Right lobe of liver (tissue), 6 donors: ENCODE data around the gene GRIA4. TPM values are rescaled to one million over a fixed set of nuclear protein-coding genes. Genes with fewer than 3 reads are reported as not detected.

Experiments used
- ATAC-seq, 4 donors: fragments of 200-7000 bp; cut with Tn5 transposase; one replicate each; pipeline ENCODE4 v1.9.1; 2020; ENCODE audit warnings: mild to moderate bottlenecking in 4 of 4, moderate library complexity in 4 of 4
- DNase-seq, 3 donors: peaks; one replicate each; pipeline ENCODE4 v3.0.0-alpha.2; 2020
- H3K27ac ChIP-seq, 3 donors: fragments of 200-600 bp; one replicate each; pipeline ENCODE4 v1.8.0; 2022
- H3K27me3 ChIP-seq, 2 donors: fragments of 200-600 bp; one replicate each; pipeline ENCODE4 v1.8.0; 2022
- H3K36me3 ChIP-seq, 4 donors: fragments of 200-600 bp; sonication (generic) in 1 of 4; one replicate each; pipeline versions ENCODE4 v1.5.1 to v1.8.0; 2017 to 2022; ENCODE audit warnings: control low read depth in 1 of 4
- H3K4me1 ChIP-seq, 4 donors: fragments of 200-600 bp; sonication (generic) in 1 of 4; one replicate each; pipeline versions ENCODE4 v1.5.1 to v1.8.0; 2017 to 2022; ENCODE audit warnings: control low read depth in 1 of 4
- H3K4me3 ChIP-seq, 3 donors: fragments of 200-600 bp; one replicate each; pipeline ENCODE4 v1.8.0; 2022
- H3K9me3 ChIP-seq, 4 donors: fragments of 200-600 bp; sonication (generic) in 1 of 4; one replicate each; pipeline versions ENCODE4 v1.5.1 to v1.8.0; 2017 to 2022; ENCODE audit warnings: control low read depth in 1 of 4
- CTCF ChIP-seq, 4 donors: fragments of 200-600 bp in 3 of 4; fragments of 450-650 bp in 1 of 4; IDR thresholded peaks; one replicate each; pipeline versions ENCODE4 v1.5.1 to v1.8.0; 2016 to 2022; ENCODE audit warnings: antibody characterized with exemption in 4 of 4, mild to moderate bottlenecking in 2 of 4
- POLR2A ChIP-seq: fragments of 450-650 bp; IDR thresholded peaks from one replicate; pipeline ENCODE4 v1.6.1; 2017; ENCODE audit warnings: antibody characterized with exemption, mild to moderate bottlenecking
- WGBS: methylation state at CpG from one replicate; pipeline ENCODE4 v1.1.6; 2018; ENCODE audit warnings: low coverage, low lambda C conversion rate; ENCODE audit not compliant: insufficient coverage; ENCODE audit errors: missing lambda C conversion rate; 5-methylcytosine and 5-hydroxymethylcytosine counted together
- intact Hi-C, 2 donors: fragments of 100-400 bp; cut with DNase I; formaldehyde crosslinking; loops; one replicate each; pipeline versions ENCODE4 v1.11.2 to v1.14.1; 2022
- total RNA-seq, 6 experiments: library from RNA; depleted of rRNA in 2 of 6; stranded (reverse); fragments of >200 nt in 2 of 6; fragmentation: NEBNext Ultra II Directional in 3 of 6; extraction: Animal tissue kit (Norgen Biotek cat#: 25700) in 3 of 6; gene quantifications; one replicate each; pipeline versions ENCODE4 v1.1.0 to v1.2.4, GENCODE V29; 2016 to 2023
- donor health status: DM: no; HTN: yes; CAD: no.
- donor health status: DM: no; HTN: no; CAD: no.
- donor health status: DM: no; HTN: no; CAD: no.
- donor health status: DM: no; HTN: yes; CAD: no.
- donor health status: DM: no; HTN: yes; CAD: no.

The GRIA4 gene
- total RNA-seq, 6 experiments from 2014 or later: 0.24 TPM; not detected in 5

GRCh38 chr11:105667441-105667840, 57.6 kb downstream of the GRIA4 start:
- Histone ChIP-seq H3K36me3 (no peaks in the 10 kb centered on the region), H3K9me3 (no peaks in the 10 kb centered on the region), H3K4me1 (no peaks in the 10 kb centered on the region), H3K27me3 (no peaks in the 10 kb centered on the region), H3K27ac (no peak overlapping the region), H3K4me3 (no peak overlapping the region)
- ATAC-seq (no peak), DNase-seq (no peak)
- intact Hi-C loops: no loop called here
- WGBS: 83% methylated on average over 1 of the region's 1 CpG
- TF ChIP-seq CTCF (IDR thresholded peaks at IDR 0.05) (no peak), POLR2A (no peak)

GRCh38 chr11:105670811-105671210, 60.9 kb downstream of the GRIA4 start:
- H3K27ac ChIP-seq: no peak overlapping the region
- no peaks in the 10 kb centered on the region for H3K27me3 ChIP-seq
- TF ChIP-seq CTCF (IDR thresholded peaks at IDR 0.05): no peak
- ATAC-seq (no peak), DNase-seq (no peak)
- H3K4me1 ChIP-seq: no peaks in the 10 kb centered on the region
- no peaks in the 10 kb centered on the region for H3K36me3 ChIP-seq
- no peak overlapping the region for H3K4me3 ChIP-seq
- H3K9me3 ChIP-seq: no peaks in the 10 kb centered on the region
- intact Hi-C loops: no loop called here

DNA sequence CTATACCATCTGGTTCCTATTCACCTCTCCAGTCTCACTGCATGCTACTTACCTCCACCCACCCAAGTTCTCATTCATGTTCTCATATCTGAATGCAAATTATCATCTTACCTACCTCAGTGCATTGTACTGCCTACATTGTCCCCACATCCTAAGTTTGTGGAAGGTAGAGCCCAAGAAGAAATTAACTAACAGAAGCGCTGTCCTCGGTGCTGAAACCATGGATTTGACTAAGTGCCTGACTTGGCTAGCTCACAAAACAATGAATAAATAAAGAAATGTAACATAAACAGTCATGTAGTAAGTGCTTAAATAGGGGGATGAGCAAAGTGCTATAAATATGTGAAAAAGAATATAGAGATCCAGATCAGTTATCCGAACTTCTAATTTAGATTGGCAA, 63.2 kb downstream of the GRIA4 start:
- ATAC-seq (no peak), DNase-seq (no peak)
- no peaks in the 10 kb centered on the region for H3K36me3 ChIP-seq
- TF ChIP-seq CTCF (IDR thresholded peaks at IDR 0.05) (no peak), POLR2A (no peak)
- intact Hi-C loops: no loop called here
- 15% methylated on average over 3 of the region's 3 CpGs for WGBS
- no peaks in the 10 kb centered on the region for H3K27me3 ChIP-seq
- H3K27ac ChIP-seq: no peak overlapping the region
- no peak overlapping the region for H3K4me3 ChIP-seq
- H3K9me3 ChIP-seq: no peaks in the 10 kb centered on the region
- H3K4me1 ChIP-seq: no peaks in the 10 kb centered on the region

DNA sequence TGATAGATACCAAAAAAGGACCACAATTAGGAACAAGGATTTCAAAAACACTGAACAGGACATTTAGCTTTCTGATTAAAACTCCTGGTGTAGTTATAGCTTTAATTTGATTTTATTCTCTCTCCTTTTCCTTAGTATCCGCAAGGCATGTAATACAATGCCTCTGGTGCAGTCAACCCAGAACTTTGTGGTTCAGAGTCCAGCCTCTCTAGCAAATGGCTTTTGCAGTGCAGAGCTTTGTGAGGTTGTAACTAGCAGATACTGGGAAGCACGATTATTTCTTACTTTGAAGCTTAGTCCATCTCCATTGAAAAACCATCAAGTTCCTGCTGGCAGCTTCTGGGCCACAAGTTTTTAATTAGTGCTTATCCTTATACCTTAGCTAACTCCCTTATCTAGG, 79.8 kb downstream of the GRIA4 start:
- WGBS: 62% methylated on average over 2 of the region's 2 CpGs
- intact Hi-C loops: no loop called here
- ATAC-seq (no peak), DNase-seq (no peak)
- no peaks in the 10 kb centered on the region for H3K27me3 ChIP-seq
- H3K4me3 ChIP-seq: no peak overlapping the region
- no peak overlapping the region for H3K27ac ChIP-seq
- no peaks in the 10 kb centered on the region for H3K4me1 ChIP-seq
- no peak for TF ChIP-seq CTCF (IDR thresholded peaks at IDR 0.05)
- no peak for TF ChIP-seq POLR2A
- no peaks in the 10 kb centered on the region for H3K36me3 ChIP-seq
- no peaks in the 10 kb centered on the region for H3K9me3 ChIP-seq

DNA sequence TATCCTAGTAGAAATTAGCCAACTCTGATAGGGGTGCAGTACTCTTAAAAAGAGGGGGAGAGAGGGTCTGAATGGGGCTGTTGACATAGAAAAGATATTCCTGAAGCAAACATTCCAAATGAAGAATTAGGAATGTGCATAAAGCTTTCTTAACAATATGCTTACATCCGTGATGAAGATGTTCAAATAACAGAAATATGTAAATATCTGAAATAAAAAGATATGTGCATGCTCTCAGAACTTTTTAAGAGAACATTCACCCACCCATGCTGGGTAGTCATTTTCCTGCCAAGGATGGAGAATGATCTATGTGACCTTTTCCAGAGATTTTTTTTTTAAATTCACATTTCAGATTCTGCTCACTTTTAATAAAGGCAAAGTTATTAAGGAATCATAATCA, 80.6 kb downstream of the GRIA4 start:
- DNase-seq (no peak), ATAC-seq (no peak)
- no peaks in the 10 kb centered on the region for H3K9me3 ChIP-seq
- H3K27ac ChIP-seq: no peak overlapping the region
- H3K4me3 ChIP-seq: no peak overlapping the region
- TF ChIP-seq POLR2A: no peak
- TF ChIP-seq CTCF (IDR thresholded peaks at IDR 0.05): no peak
- no peaks in the 10 kb centered on the region for H3K4me1 ChIP-seq
- intact Hi-C loops: no loop called here
- 27% methylated on average over 1 of the region's 1 CpG for WGBS
- H3K36me3 ChIP-seq: no peaks in the 10 kb centered on the region
- no peaks in the 10 kb centered on the region for H3K27me3 ChIP-seq
